ENCODE measurements around the gene STAP1.

- TF ChIP-seq POLR2A (IDR thresholded peaks at IDR 0.05; ENCODE audit: low read length) (no peak), GATA1 (IDR thresholded peaks at IDR 0.05; ENCODE audit: low read depth, low read length) (no peak)
Observed at GRCh38 chr4:67581208-67581857, 22.8 kb downstream of the STAP1 start.

All from erythroblast (primary cell).